ENCODE results near the gene IBTK.
"Not testable (repeated sequence)": the region's sequence is repeated elsewhere in the genome, so short reads cannot be mapped to it uniquely, and the experiment has no call there.

Gene IBTK

GRCh38 chr6:82245376-82245775, 2.2 kb downstream of the IBTK start:
- no peak for DNase-seq

DNA sequence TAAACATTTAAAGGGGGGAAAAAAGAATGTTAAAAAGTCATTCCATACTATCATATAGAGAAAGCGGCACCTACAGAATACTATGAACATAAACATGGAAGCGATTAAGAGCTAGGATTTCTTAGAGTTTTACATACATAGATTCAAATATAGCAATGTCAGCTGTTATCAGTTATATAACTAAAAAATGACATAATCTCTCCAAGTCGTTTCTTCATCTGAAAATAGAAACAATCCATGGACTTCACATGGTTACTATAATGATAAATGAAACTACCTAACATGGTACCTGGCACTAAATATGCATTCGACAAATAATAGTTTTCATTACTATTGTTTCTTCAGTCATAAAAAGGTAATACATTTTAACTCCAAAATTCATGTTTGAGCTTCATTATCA, 3.7 kb downstream of the IBTK start:
- no peak for DNase-seq

DNA sequence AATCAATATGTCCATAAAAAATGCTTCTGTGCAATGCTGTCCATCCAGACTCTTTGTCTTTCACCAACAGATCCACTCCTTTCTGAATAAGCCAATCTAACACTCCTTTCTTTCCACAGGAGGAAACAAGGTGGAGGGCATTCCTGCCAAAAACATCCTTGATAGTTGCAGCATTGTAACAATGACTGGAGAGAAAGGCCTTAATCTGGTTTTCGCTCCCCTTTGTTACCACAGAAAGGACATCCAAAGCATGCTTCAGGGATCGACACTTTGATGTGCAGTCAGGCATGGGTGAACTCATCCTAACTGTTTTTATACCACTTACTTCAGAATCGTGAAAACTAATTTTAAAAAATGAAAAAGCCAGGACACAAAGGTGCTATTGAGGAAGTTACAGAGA, 7.4 kb downstream of the IBTK start:
- DNase-seq: no peak

GRCh38 chr6:82239597-82239996, 7.9 kb downstream of the IBTK start:
- DNase-seq: no peak

DNA sequence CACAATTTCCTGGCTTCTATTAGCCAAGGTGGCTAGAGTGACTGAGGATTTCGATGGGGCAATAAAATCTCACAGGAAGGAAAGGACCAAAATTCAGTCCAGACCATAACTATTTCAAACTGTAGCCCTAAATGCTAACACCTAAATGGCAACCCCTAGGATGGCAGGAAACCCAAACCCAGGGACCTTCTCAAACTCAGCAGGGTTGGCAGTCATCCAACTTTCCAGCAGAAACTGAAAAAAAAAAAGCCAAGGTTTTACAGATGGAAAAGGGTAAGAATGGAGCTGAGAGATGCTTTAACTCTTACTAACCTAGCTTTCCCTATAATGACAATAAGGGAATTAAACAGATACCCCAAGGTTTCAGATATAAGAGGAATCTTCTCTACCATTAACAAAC, 10.5 kb downstream of the IBTK start:
- DNase-seq: no peak

GRCh38 chr6:82227770-82228169, 19.8 kb downstream of the IBTK start:
- no peak for DNase-seq

DNA sequence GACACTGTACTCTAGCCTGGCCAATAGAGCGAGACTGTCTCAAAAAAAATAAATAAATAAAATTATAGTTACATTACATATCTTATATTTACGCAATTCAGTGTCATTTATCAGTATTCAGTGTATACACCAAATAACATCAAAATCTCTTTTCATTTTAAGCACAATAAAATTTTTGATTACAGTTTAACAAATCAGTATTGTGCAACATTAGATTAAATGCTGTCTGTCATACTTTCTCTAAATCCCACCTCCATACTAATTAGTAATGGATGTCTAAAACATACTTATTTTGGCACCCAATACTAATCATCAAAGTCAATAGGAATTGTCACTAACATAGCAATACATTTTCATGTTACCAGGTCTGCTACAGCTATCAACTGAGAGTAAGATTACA, 27.4 kb downstream of the IBTK start:
- no peak for DNase-seq

DNA sequence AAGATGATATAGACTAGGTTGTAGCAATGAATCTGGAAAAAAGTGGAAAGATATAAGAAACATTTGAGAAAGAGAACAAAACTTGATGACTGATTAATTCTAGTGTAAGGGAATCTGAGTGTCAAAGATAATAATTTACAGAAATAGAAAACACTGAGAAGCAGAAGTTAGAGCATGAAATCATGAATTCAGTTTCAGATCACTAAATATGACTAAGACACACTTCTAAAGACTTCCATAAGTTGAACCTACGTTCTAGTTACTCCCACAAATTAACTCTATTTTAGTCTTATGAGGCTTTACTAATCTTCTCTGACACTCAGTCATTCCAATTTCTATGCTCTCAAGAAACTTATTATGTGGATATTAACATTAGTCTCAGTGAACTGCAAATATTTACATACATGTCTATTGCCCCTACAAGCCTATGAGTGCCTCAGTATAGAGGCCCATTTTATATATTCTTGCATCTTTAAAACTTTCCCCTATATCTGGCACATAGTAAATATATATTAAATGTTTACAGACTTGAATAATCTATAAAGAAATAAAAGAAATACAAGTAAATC, 30.4 kb downstream of the IBTK start:
- DNase-seq: no peak

- no peak for DNase-seq
Measured at GRCh38 chr6:82216549-82216948, 31.0 kb downstream of the IBTK start.

- DNase-seq: no peak
Measured at GRCh38 chr6:82211326-82211725, 36.2 kb downstream of the IBTK start.

GRCh38 chr6:82208913-82209312, 38.6 kb downstream of the IBTK start:
- no peak for DNase-seq

GRCh38 chr6:82205930-82206392, 41.6 kb downstream of the IBTK start:
- no peak for DNase-seq

GRCh38 chr6:82204020-82204419, 43.5 kb downstream of the IBTK start:
- no peak for DNase-seq

DNA sequence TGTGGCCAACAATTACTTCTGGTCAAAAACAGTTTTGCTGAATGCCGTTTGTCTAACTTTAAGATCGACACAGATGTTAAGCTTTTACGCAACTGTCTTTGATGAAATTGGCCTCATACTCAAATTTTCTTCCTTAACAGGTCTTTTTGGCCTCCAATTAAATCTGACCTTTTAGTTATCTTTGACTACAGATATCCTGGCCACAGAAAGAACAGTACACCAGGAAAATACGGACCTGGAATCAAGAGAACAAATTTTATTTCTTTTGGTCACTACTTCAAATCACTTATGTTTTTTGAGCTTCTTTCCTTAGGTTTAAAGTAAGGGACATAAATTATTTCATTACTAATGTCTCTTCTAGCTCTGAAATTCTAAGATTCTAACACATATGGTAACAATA, 49.8 kb downstream of the IBTK start:
- DNase-seq: no peak

DNA sequence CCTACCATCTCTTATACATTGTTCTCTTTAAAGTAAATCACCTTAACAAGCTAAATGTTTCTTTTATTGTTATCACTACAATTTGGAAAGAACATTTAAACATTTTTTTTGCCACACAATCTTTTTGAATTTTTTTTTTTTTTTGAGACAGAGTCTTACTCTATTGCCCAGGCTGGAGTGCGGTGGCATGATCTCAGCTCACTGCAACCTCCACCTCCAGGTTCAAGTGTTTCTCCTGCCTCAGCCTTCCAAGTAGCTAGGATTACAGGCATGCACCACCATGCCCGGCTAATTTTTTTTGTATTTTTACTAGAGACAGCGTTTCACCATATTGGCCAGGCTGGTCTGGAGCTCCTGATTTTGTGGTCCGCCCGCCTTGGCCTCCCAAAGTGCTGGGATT, 50.3 kb downstream of the IBTK start:
- not testable (repeated sequence) for DNase-seq

DNA sequence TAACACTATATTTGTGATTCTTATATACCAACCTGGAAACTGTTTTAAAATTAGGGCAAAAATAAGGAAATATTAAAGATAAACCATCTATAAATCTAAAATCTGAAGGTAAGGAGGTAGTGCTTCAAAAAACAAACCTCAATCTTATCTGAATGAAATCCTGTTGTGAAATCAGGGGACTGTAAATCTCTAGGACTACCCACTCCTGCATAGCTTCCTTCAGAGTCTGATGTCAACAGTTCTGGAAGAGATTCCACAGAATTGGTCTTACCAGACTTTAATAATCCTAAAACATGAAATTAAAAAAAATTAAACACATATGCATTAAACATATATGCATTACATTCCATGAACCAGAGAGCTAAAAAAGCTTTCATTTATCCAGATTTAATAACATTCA, 51.4 kb downstream of the IBTK start:
- no peak for DNase-seq

GRCh38 chr6:82195619-82196018, 51.9 kb downstream of the IBTK start:
- DNase-seq: no peak

DNA sequence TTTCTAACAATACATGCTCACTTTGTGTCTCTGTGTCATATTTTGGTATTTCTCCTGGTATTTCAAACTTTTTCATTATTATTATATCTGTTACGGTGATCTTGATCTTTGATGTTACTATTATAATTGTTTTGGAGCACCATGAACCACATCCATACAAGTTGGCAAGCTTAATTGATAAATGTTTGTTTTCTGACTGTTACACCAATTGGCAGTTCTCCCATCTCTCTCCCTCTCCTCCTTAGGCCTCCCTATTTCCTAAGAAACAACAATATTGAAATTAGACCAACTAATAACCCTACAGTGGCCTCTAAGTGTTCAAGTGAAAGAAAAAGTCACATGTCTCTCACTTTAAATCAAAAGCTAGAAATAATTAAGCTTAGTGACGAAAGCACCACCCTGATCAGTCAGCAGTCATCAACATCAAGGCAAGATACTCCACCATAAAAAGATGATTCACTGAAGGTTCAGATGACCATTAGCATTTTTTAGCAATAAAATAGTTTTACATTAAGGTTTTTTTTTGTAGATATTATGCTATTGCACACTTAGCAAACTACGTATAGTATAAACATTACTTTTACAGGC, 61.5 kb downstream of the IBTK start:
- DNase-seq: no peak

GRCh38 chr6:82183642-82184282, 63.8 kb downstream of the IBTK start:
- no peak for DNase-seq

GRCh38 chr6:82182756-82183155, 64.8 kb downstream of the IBTK start:
- DNase-seq: no peak

DNA sequence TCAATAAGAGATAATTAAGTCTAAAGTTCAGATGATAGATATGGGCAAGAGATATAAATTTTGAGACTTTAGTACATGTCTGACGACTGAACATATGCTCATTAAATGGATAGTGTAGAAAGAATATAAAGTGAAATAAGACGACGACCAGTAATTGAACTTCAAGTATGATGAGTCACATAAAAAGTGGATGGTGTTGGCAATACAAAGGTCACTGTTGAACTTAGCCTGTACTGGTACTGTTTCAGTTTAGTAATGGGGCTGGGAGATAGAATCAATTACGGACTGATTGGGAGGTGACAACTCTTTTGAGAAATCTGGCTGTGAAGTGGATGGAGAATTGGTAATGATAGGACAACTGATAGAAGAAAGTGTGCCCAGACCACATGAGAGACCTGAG, 68.1 kb downstream of the IBTK start:
- no peak for DNase-seq

DNA sequence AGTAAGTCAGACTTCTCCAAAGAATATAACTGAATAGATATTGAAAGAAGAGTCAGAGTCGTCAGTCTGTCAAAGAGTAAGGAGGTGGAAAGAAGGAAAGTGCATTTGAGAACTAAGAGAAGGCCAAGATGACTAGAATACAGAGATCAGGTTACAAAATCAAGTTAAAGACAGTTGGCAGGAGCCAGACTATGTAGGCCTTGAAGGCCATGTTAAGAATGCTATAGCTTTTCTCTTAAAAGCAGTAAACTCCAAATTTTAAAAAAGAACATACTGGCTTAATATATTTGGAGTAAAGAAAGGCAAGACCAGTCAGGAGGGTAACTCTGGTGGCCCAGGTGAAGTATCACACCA, 68.8 kb downstream of the IBTK start:
- no peak for DNase-seq

GRCh38 chr6:82178077-82178758, 69.3 kb downstream of the IBTK start:
- no peak for DNase-seq

DNA sequence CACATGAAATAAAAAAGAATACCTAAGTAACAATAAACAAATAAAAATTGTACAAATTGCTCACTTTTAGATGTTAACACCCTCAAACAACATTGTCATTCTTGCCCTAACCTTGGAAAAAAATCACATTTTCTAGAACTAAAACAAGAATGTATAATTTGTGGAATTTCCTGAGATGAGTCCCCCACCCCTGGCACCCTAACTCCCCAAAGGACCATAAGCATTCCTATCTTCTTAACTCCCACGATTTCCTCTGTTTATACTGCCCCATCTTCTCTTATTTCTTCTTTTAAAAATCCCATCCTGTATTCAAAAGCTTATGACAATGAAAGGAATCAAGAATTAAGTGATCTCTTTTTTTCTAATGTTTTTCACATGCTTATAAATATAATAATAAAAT, 70.9 kb downstream of the IBTK start:
- no peak for DNase-seq
